Hepatocyte (in vitro differentiated cells): Measurements from ENCODE around the gene PKNOX2.

Source experiments
- EZH2phosphoT487 ChIP-seq: fragments of 200-600 bp; sonication (generic); IDR thresholded peaks from one replicate; pipeline ENCODE4 v1.6.1; 2018; ENCODE audit warnings: antibody characterized with exemption, mild to moderate bottlenecking, low read depth, moderate library complexity; ENCODE audit not compliant: unreplicated experiment, severe bottlenecking
- TF ChIP-seq, protein P1 (sequence below): fragments of 200-600 bp; sonication (generic); IDR thresholded peaks from 2 replicates; pipeline ENCODE4 v1.5.1; 2016; ENCODE audit warnings: antibody characterized with exemption, mild to moderate bottlenecking; ENCODE audit not compliant: poor library complexity

- TF ChIP-seq, protein P1, sequence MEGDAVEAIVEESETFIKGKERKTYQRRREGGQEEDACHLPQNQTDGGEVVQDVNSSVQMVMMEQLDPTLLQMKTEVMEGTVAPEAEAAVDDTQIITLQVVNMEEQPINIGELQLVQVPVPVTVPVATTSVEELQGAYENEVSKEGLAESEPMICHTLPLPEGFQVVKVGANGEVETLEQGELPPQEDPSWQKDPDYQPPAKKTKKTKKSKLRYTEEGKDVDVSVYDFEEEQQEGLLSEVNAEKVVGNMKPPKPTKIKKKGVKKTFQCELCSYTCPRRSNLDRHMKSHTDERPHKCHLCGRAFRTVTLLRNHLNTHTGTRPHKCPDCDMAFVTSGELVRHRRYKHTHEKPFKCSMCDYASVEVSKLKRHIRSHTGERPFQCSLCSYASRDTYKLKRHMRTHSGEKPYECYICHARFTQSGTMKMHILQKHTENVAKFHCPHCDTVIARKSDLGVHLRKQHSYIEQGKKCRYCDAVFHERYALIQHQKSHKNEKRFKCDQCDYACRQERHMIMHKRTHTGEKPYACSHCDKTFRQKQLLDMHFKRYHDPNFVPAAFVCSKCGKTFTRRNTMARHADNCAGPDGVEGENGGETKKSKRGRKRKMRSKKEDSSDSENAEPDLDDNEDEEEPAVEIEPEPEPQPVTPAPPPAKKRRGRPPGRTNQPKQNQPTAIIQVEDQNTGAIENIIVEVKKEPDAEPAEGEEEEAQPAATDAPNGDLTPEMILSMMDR = no peak
- TF ChIP-seq EZH2phosphoT487 = no peak
Measured at GRCh38 chr11:125325196-125325595, 160.6 kb downstream of the PKNOX2 start.
